Sigmoid colon (tissue), 7 donors: Measurements from ENCODE around the gene GALR1. TPM values are rescaled to one million over a fixed set of nuclear protein-coding genes. Genes with fewer than 3 reads are reported as not detected.

Experiments
- DNase-seq: peaks from one replicate; pipeline ENCODE4 v3.0.0-alpha.2; 2019
- H3K27ac ChIP-seq, 4 donors: fragments of 200-600 bp; sonication (generic); one replicate each; pipeline ENCODE4 v1.5.1; 2016 to 2019; ENCODE audit warnings: mild to moderate bottlenecking in 1 of 4
- H3K27me3 ChIP-seq, 3 donors: fragments of 200-600 bp; sonication (generic); one replicate each; pipeline ENCODE4 v1.5.1; 2019; ENCODE audit warnings: mild to moderate bottlenecking in 1 of 3
- H3K36me3 ChIP-seq, 4 donors: fragments of 200-600 bp; sonication (generic); one replicate each; pipeline ENCODE4 v1.5.1; 2016 to 2019
- H3K4me1 ChIP-seq, 4 donors: fragments of 200-600 bp; sonication (generic); one replicate each; pipeline ENCODE4 v1.5.1; 2017 to 2019
- H3K4me3 ChIP-seq, 4 donors: fragments of 200-600 bp; sonication (generic); one replicate each; pipeline ENCODE4 v1.5.1; 2017 to 2019; ENCODE audit warnings: mild to moderate bottlenecking in 2 of 4, moderate library complexity in 1 of 4
- H3K9me3 ChIP-seq, 4 donors: fragments of 200-600 bp in 3 of 4; sonication (generic) in 3 of 4; one replicate each; pipeline versions ENCODE4 v1.5.1 to v1.6.1; 2013 to 2019
- CTCF ChIP-seq, 4 experiments: fragments of 450-650 bp in 3 of 4; fragments of 200-600 bp in 1 of 4; IDR thresholded peaks; one replicate each; pipeline ENCODE4 v1.5.1; 2016 to 2019; ENCODE audit warnings: antibody characterized with exemption in 4 of 4, mild to moderate bottlenecking in 3 of 4, moderate library complexity in 2 of 4
- EP300 ChIP-seq, 4 donors: sonication (generic); formaldehyde crosslinking; IDR thresholded peaks; one replicate each; pipeline ENCODE4 v1.6.1; 2017; ENCODE audit warnings: antibody characterized with exemption in 4 of 4
- POLR2A ChIP-seq, 2 donors: fragments of 450-650 bp; IDR thresholded peaks; one replicate each; pipeline ENCODE4 v1.6.1; 2016; ENCODE audit warnings: antibody characterized with exemption in 2 of 2, mild to moderate bottlenecking in 2 of 2, moderate library complexity in 2 of 2
- POLR2AphosphoS5 ChIP-seq, 4 donors: sonication (generic); formaldehyde crosslinking; IDR thresholded peaks; one replicate each; pipeline ENCODE4 v1.6.1; 2017; ENCODE audit warnings: antibody characterized with exemption in 4 of 4
- WGBS, 2 donors: extraction: QIAGEN DNeasy Blood & Tissue Kit; methylation state at CpG; one replicate each; pipeline ENCODE4 v1.1.7; 2013; 5-methylcytosine and 5-hydroxymethylcytosine counted together
- intact Hi-C: fragments of 100-400 bp; cut with DNase I; formaldehyde crosslinking; loops from one replicate; pipeline ENCODE4 v1.15.1; 2023
- polyA plus RNA-seq, 3 donors: library from polyadenylated mRNA; stranded (reverse); fragments of 200-250 nt; gene quantifications; one replicate each; pipeline ENCODE4 v1.2.3, GENCODE V29; 2013
- total RNA-seq, 4 donors: library from RNA; depleted of rRNA; stranded (reverse); fragments of >200 nt; gene quantifications; one replicate each; pipeline ENCODE4 v1.1.0, GENCODE V29; 2016
- donor health status: healthy with polysubstance abuse.
- donor health status: Bipolar disorder and iron deficiency.
- donor health status: healthy.

Gene GALR1
- total and polyA plus RNA-seq, 7 donors = 0.16 to 0.71 (median 0.33) TPM; not detected in 2

GRCh38 chr18:77254711-77255405, 5.2 kb downstream of the GALR1 start:
- Histone ChIP-seq H3K27me3 (peaks cover 14 to 37% (median 24%) of the 10 kb centered on the region in 3 donors), H3K9me3 (no peaks in the 10 kb centered on the region), H3K36me3 (no peaks in the 10 kb centered on the region), H3K4me1 (peaks cover 0 to 18% (median 9%) of the 10 kb centered on the region in 4 donors), H3K27ac (no peak overlapping the region), H3K4me3 (no peak overlapping the region)
- TF ChIP-seq CTCF (IDR thresholded peaks at IDR 0.05) (no peak), POLR2AphosphoS5 (IDR thresholded peaks at IDR 0.05) (no peak), EP300 (IDR thresholded peaks at IDR 0.05) (no peak), POLR2A (IDR thresholded peaks at IDR 0.05) (no peak)
- WGBS, 2 donors = 60 to 84% methylated on average over 10 of the region's 10 CpGs
- DNase-seq = no peak
- intact Hi-C loops = no loop called here

- intact Hi-C loops = no loop called here
- no peak for DNase-seq
- Histone ChIP-seq H3K27ac (no peak overlapping the region), H3K36me3 (no peaks in the 10 kb centered on the region), H3K4me1 (peaks cover 0 to 11% (median 3%) of the 10 kb centered on the region in 4 donors), H3K9me3 (no peaks in the 10 kb centered on the region), H3K4me3 (no peak overlapping the region), H3K27me3 (peaks cover 10 to 30% (median 17%) of the 10 kb centered on the region in 3 donors)
- no peak for TF ChIP-seq CTCF (IDR thresholded peaks at IDR 0.05)
- TF ChIP-seq EP300 (IDR thresholded peaks at IDR 0.05) = no peak
- no peak for TF ChIP-seq POLR2A (IDR thresholded peaks at IDR 0.05)
- no peak for TF ChIP-seq POLR2AphosphoS5 (IDR thresholded peaks at IDR 0.05)
- WGBS, 2 donors = 52 to 68% methylated on average over 6 of the region's 6 CpGs
Measured at GRCh38 chr18:77255426-77256105, 5.9 kb downstream of the GALR1 start.

GRCh38 chr18:77262643-77263465, 13.2 kb downstream of the GALR1 start:
- no peak overlapping the region for H3K4me3 ChIP-seq
- no peaks in the 10 kb centered on the region for H3K9me3 ChIP-seq
- no peak overlapping the region for H3K27ac ChIP-seq
- 15 to 56% methylated on average over 4 of the region's 4 CpGs for WGBS, 2 donors
- H3K27me3 ChIP-seq = peaks cover 0 to 1% (median 0%) of the 10 kb centered on the region in 3 donors
- no peaks in the 10 kb centered on the region for H3K36me3 ChIP-seq
- intact Hi-C loops = no loop called here
- DNase-seq = no peak
- TF ChIP-seq EP300 (IDR thresholded peaks at IDR 0.05) (no peak), POLR2AphosphoS5 (IDR thresholded peaks at IDR 0.05) (no peak), CTCF (IDR thresholded peaks at IDR 0.05) (no peak), POLR2A (IDR thresholded peaks at IDR 0.05) (no peak)
- no peaks in the 10 kb centered on the region for H3K4me1 ChIP-seq

- no peak overlapping the region for H3K27ac ChIP-seq
- H3K27me3 ChIP-seq = no peaks in the 10 kb centered on the region
- intact Hi-C loops = no loop called here
- no peak for DNase-seq
- H3K4me3 ChIP-seq = no peak overlapping the region
- no peaks in the 10 kb centered on the region for H3K36me3 ChIP-seq
- H3K9me3 ChIP-seq = no peaks in the 10 kb centered on the region
- 77 to 83% methylated on average over 3 of the region's 3 CpGs for WGBS, 2 donors
- TF ChIP-seq POLR2AphosphoS5 (IDR thresholded peaks at IDR 0.05) (no peak), CTCF (IDR thresholded peaks at IDR 0.05) (no peak), EP300 (IDR thresholded peaks at IDR 0.05) (no peak), POLR2A (IDR thresholded peaks at IDR 0.05) (no peak)
- no peaks in the 10 kb centered on the region for H3K4me1 ChIP-seq
Measured at GRCh38 chr18:77263466-77263763, 13.8 kb downstream of the GALR1 start.
